Naive thymus-derived CD8-positive, alpha-beta T cell (primary cell): ENCODE data around the gene PIK3CA. TPM values are rescaled to one million over a fixed set of nuclear protein-coding genes. Genes with fewer than 3 reads are reported as not detected.

Source experiments
- ATAC-seq, 2 donors: fragments of 150-1000 bp; cut with Tn5 transposase in 1 of 2; sonication (Bioruptor Pico), chemical (Tn5 transposase) in 1 of 2; 1 replicate in 1 of 2; 2 replicates in 1 of 2; pipeline ENCODE4 v1.10.0; 2021; ENCODE audit warnings: mild to moderate bottlenecking in 2 of 2, moderate library complexity in 2 of 2
- POLR2A ChIA-PET: fragments of 350-600 bp; sonication (Branson Sonifier 250); formaldehyde crosslinking; loops from one replicate; lab custom pipeline; 2021; ENCODE audit warnings: antibody characterized with exemption; lab: Charles Lee
- DNase-seq, 10 donors: peaks; one replicate each; pipeline versions ENCODE4 v3.0.0 to v3.0.0-alpha.2; 2020 to 2022
- H3K27ac Mint-ChIP-seq, 10 donors: one replicate each; pipeline ENCODE4 v1.8.0; 2020 to 2022; ENCODE audit warnings: mild to moderate bottlenecking in 10 of 10, mixed read lengths in 10 of 10, moderate library complexity in 4 of 10, inconsistent platforms in 1 of 10
- H3K27me3 Mint-ChIP-seq, 5 donors: one replicate each; pipeline ENCODE4 v1.8.0; 2021 to 2022; ENCODE audit warnings: mixed read lengths in 5 of 5
- H3K36me3 Mint-ChIP-seq, 3 donors: one replicate each; pipeline ENCODE4 v1.8.0; 2020 to 2022; ENCODE audit warnings: mixed read lengths in 3 of 3, mild to moderate bottlenecking in 2 of 3, inconsistent platforms in 1 of 3
- H3K4me1 Mint-ChIP-seq, 4 donors: one replicate each; pipeline ENCODE4 v1.8.0; 2021 to 2022; ENCODE audit warnings: mixed read lengths in 4 of 4
- H3K4me3 Mint-ChIP-seq, 10 donors: one replicate each; pipeline ENCODE4 v1.8.0; 2020 to 2022; ENCODE audit warnings: mild to moderate bottlenecking in 10 of 10, mixed read lengths in 10 of 10, moderate library complexity in 6 of 10, inconsistent platforms in 1 of 10
- H3K9me3 Mint-ChIP-seq, 9 donors: one replicate each; pipeline ENCODE4 v1.8.0; 2020 to 2022; ENCODE audit warnings: mixed read lengths in 9 of 9, mild to moderate bottlenecking in 3 of 9, inconsistent platforms in 1 of 9, moderate library complexity in 1 of 9
- polyA plus RNA-seq, 3 donors: library from polyadenylated mRNA; unstranded; fragments of 300-500 nt; fragmentation: Illumina TruSeq; gene quantifications; one replicate each; pipeline ENCODE4 v1.2.3, GENCODE V29; 2021
- total RNA-seq, 8 experiments: library from RNA in 2 of 8; stranded (reverse) in 2 of 8; gene quantifications; one replicate each; pipeline ENCODE4 v1.2.3 and lab custom pipeline; 2021 to 2026

The PIK3CA gene
- total and polyA plus RNA-seq, 5 experiments from 2014 or later, result 11.4 to 50.7 (median 20.3) TPM

DNA sequence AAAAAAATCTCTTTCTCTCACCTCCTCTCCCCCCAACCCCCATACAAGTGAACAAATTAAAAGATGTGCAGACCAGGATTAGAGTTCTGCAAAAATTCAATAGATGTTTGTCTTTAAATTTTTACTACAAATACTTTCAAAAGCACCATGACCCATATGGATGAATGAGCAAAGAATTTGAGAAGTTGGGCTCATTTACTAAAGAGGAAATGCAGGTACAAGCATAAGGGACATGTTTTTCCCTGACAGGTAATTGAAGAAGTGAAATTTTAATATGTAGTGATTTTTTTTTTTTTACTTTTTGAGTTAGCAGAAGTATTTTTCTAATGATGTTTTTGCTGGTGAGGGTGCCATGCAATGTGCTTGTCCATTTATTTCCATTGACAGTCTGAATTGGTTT is 15.3 kb downstream of the PIK3CA start:
- H3K4me1 Mint-ChIP-seq, result peaks cover 21 to 84% (median 61%) of the 10 kb centered on the region in 4 donors
- H3K4me3 Mint-ChIP-seq, result no peak overlapping the region
- ATAC-seq (no peak), DNase-seq (no peak)
- H3K9me3 Mint-ChIP-seq, result peaks cover 0 to 2% (median 0%) of the 10 kb centered on the region in 9 donors
- POLR2A ChIA-PET, result no interaction called here
- H3K27me3 Mint-ChIP-seq, result no peaks in the 10 kb centered on the region
- peak overlapping the region in 3 of 10 donors; percentile 26 to 52 (median 43) for H3K27ac Mint-ChIP-seq
- H3K36me3 Mint-ChIP-seq, result peaks cover 0 to 8% (median 3%) of the 10 kb centered on the region in 3 donors

DNA sequence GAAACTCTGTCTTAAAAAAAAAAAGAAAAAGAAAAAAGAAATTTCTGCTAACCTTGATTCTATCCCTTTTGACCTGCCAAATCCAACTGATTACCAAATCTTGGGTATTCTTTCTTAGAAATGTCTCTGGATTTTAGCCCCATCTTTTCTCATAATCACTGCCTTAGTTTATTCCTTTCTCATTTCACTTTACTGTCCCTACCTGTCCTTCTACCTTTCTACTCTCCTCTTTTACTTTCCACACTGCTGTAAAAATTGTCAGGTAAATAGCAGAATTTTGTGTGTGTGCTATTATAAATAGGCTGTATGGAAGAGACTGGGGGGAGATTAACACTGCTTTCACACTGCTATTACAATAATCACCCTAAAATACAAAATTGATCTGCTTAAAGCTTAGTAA is 16.7 kb downstream of the PIK3CA start:
- Mint-ChIP-seq H3K9me3 (peaks cover 0 to 3% (median 0%) of the 10 kb centered on the region in 9 donors), H3K4me1 (peaks cover 22 to 78% (median 60%) of the 10 kb centered on the region in 4 donors), H3K27ac (peak overlapping the region in 2 of 10 donors; percentile 15 to 22), H3K36me3 (peaks cover 0 to 16% (median 3%) of the 10 kb centered on the region in 3 donors), H3K4me3 (no peak overlapping the region), H3K27me3 (no peaks in the 10 kb centered on the region)
- POLR2A ChIA-PET, result no interaction called here
- no peak for ATAC-seq
- DNase-seq, result no peak

DNA sequence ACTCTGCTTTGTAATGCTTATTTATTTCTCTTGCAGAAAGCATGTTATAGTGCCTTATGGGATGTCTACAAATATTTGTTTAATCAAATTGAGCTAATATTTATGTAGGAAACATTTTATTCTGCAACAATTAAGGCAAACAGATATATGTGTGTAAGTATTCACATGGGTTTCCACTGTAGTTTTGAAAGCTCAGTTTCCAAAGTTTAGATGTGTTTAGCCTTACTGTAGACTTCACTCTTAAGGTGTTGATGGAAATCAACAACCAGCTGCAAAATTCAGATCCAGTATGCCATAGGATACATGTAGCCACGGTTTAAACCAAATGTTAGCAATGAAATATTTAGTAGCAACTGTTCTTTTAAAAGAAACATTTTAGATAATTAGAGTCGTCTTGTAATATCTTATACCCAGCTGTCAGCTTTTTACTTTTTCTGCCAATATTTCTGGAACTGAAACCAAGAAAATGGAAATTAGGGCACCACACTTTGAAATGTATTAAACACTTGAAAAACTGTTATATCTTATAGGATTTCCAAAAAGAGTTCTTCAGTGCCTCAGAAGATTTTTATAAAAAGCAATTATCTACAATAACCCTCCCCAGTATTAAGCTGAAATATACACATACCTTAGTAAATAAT is 18.5 kb downstream of the PIK3CA start:
- H3K4me1 Mint-ChIP-seq, result peaks cover 20 to 63% (median 46%) of the 10 kb centered on the region in 4 donors
- DNase-seq (no peak), ATAC-seq (no peak)
- H3K9me3 Mint-ChIP-seq, result peaks cover 2 to 21% (median 8%) of the 10 kb centered on the region in 9 donors
- H3K36me3 Mint-ChIP-seq, result peaks cover 5 to 27% (median 13%) of the 10 kb centered on the region in 3 donors
- POLR2A ChIA-PET, result interaction anchor here (1.7 kb wide), 1 partner anchor 18 kb away, joined by 8 read pairs; no protein-coding TSS in a partner anchor
- no peak overlapping the region for H3K4me3 Mint-ChIP-seq
- H3K27me3 Mint-ChIP-seq, result no peaks in the 10 kb centered on the region
- H3K27ac Mint-ChIP-seq, result peak overlapping the region in 2 of 10 donors; percentile 8 to 19

GRCh38 chr3:179168918-179169317 is 20.8 kb downstream of the PIK3CA start:
- DNase-seq (no peak), ATAC-seq (no peak)
- Mint-ChIP-seq H3K9me3 (peaks cover 2 to 22% (median 8%) of the 10 kb centered on the region in 9 donors), H3K4me3 (no peak overlapping the region), H3K4me1 (peaks cover 18 to 55% (median 41%) of the 10 kb centered on the region in 4 donors), H3K27ac (no peak overlapping the region), H3K36me3 (peaks cover 5 to 27% (median 14%) of the 10 kb centered on the region in 3 donors), H3K27me3 (no peaks in the 10 kb centered on the region)
- POLR2A ChIA-PET, result no interaction called here

- DNase-seq (no peak), ATAC-seq (no peak)
- POLR2A ChIA-PET, result interaction anchor here (2.1 kb wide), 1 partner anchor 24 kb away, joined by 8 read pairs; the partner anchor contains the start of gene PIK3CA
- H3K36me3 Mint-ChIP-seq, result peaks cover 3 to 27% (median 14%) of the 10 kb centered on the region in 3 donors
- peaks cover 3 to 22% (median 8%) of the 10 kb centered on the region in 9 donors for H3K9me3 Mint-ChIP-seq
- H3K27me3 Mint-ChIP-seq, result no peaks in the 10 kb centered on the region
- H3K4me1 Mint-ChIP-seq, result peaks cover 22 to 57% (median 45%) of the 10 kb centered on the region in 4 donors
- H3K4me3 Mint-ChIP-seq, result no peak overlapping the region
- peak overlapping the region in 1 of 10 donors; percentile 8 for H3K27ac Mint-ChIP-seq
These were observed 24.4 kb downstream of the PIK3CA start for GRCh38 chr3:179172546-179172945.

GRCh38 chr3:179174316-179174715 is 26.2 kb downstream of the PIK3CA start:
- H3K36me3 Mint-ChIP-seq, result peaks cover 3 to 15% (median 14%) of the 10 kb centered on the region in 3 donors
- H3K9me3 Mint-ChIP-seq, result peaks cover 3 to 22% (median 7%) of the 10 kb centered on the region in 9 donors
- POLR2A ChIA-PET, result no interaction called here
- H3K27ac Mint-ChIP-seq, result peak overlapping the region in 1 of 10 donors; percentile 46
- no peak for ATAC-seq
- peak overlapping the region in 2 of 10 donors; percentile 3 to 5 for H3K4me3 Mint-ChIP-seq
- H3K4me1 Mint-ChIP-seq, result peaks cover 20 to 44% (median 33%) of the 10 kb centered on the region in 4 donors
- no peak for DNase-seq
- no peaks in the 10 kb centered on the region for H3K27me3 Mint-ChIP-seq

DNA sequence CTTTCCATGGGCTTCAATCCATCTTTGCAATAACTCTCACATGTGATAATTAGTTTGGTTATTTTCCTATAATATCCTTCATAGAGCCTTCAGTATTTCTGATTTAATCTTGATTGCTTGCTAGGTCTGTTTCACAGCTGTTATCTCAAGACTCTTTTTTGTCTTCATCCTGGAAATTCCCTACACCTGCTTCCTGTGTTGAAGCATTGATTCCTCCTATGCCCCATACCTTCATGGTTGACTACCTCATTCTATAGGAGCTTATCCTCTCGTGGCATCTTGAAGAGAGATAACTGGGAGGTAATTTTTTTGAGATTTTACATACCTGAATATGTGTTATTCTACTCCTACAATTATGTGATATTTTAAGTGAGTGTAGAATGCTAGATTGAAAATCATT is 26.7 kb downstream of the PIK3CA start:
- peak overlapping the region in 3 of 10 donors; percentile 9 to 66 (median 46) for H3K27ac Mint-ChIP-seq
- H3K27me3 Mint-ChIP-seq, result no peaks in the 10 kb centered on the region
- no peak for DNase-seq
- H3K36me3 Mint-ChIP-seq, result peaks cover 3 to 14% (median 11%) of the 10 kb centered on the region in 3 donors
- H3K4me3 Mint-ChIP-seq, result peak overlapping the region in 1 of 10 donors; percentile 1
- H3K9me3 Mint-ChIP-seq, result peaks cover 2 to 19% (median 7%) of the 10 kb centered on the region in 9 donors
- no peak for ATAC-seq
- peaks cover 17 to 41% (median 30%) of the 10 kb centered on the region in 4 donors for H3K4me1 Mint-ChIP-seq
- POLR2A ChIA-PET, result no interaction called here

DNA sequence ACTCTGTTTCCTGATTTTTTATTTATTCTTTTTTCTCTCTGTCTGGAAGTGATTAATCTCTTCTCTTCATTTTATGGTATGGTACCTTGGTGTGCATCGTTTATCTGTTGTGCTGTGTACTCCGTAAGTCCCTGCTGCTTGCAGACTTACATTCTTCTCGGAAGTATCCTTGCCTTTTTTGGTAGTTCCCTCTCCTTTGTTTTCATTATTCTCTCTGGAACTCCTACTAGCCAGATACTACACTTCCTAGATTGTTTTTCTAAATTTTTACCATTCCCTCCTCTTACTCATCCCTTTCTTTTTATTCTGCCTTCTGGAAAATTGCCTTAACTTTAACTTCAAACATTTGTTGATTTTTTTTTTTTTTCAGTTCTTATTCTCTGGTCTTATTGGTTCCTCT is 27.2 kb downstream of the PIK3CA start:
- H3K4me3 Mint-ChIP-seq, result peak overlapping the region in 4 of 10 donors; percentile 0 to 56 (median 28)

GRCh38 chr3:179177611-179178010 is 29.5 kb downstream of the PIK3CA start:
- Mint-ChIP-seq H3K27me3 (no peaks in the 10 kb centered on the region), H3K4me3 (no peak overlapping the region), H3K36me3 (no peaks in the 10 kb centered on the region), H3K9me3 (peaks cover 0 to 1% (median 0%) of the 10 kb centered on the region in 9 donors), H3K4me1 (peaks cover 16 to 39% (median 34%) of the 10 kb centered on the region in 4 donors), H3K27ac (peak overlapping the region in 1 of 10 donors; percentile 12)
- ATAC-seq (no peak), DNase-seq (no peak)
- POLR2A ChIA-PET, result interaction anchor here (0.6 kb wide), 1 partner anchor 1831 kb away, joined by 5 read pairs; no protein-coding TSS in a partner anchor

More for the DNA sequence above, 27.2 kb downstream of the PIK3CA start:
- DNase-seq (no peak), ATAC-seq (no peak)
- H3K4me1 Mint-ChIP-seq, result peaks cover 16 to 40% (median 28%) of the 10 kb centered on the region in 4 donors
- H3K36me3 Mint-ChIP-seq, result peaks cover 3 to 14% (median 8%) of the 10 kb centered on the region in 3 donors
- POLR2A ChIA-PET, result no interaction called here
- no peaks in the 10 kb centered on the region for H3K27me3 Mint-ChIP-seq
- peak overlapping the region in 4 of 10 donors; percentile 4 to 66 (median 23) for H3K27ac Mint-ChIP-seq
- peaks cover 0 to 14% (median 7%) of the 10 kb centered on the region in 9 donors for H3K9me3 Mint-ChIP-seq

GRCh38 chr3:179179256-179179655 is 31.1 kb downstream of the PIK3CA start:
- Mint-ChIP-seq H3K36me3 (no peaks in the 10 kb centered on the region), H3K27ac (no peak overlapping the region), H3K4me1 (peaks cover 21 to 47% (median 41%) of the 10 kb centered on the region in 4 donors), H3K9me3 (peaks cover 0 to 1% (median 0%) of the 10 kb centered on the region in 9 donors), H3K27me3 (no peaks in the 10 kb centered on the region), H3K4me3 (no peak overlapping the region)
- POLR2A ChIA-PET, result no interaction called here
- no peak for ATAC-seq
- DNase-seq, result no peak

DNA sequence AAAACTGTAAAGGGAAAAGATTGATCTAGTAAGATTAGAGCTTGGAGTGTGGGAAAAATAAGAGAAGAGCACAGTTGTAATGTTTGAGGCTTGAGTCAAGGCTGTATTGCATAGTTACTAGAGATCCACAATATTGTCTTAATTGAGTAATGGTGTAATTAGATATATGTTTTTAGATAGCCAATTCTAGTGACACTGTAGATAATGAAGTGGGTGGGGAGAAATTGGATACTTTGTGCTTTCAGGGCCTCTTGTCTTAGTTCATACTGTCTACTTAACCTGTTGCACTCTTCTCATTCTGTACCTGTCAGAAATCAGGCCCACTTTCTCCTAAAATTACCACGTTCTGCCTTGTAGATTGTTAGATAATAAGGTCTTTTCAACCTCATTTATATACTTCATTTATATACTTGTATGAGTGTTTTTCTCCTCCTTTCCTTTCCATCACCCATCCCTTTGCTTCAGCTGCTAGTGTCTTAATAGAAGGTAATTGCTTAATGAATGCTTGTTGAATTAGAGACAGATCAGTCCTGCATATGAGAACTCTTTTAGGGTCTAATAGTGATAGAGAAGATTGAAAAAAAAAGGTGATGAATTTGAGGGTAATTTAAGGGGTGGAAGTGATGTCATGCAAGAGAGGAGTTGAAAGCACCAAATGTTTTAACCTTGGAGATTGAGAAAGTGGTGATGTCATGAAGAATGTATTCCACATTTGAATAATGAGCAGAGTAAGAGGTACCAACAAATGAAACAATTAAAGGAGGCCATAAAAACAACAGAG is 32.0 kb downstream of the PIK3CA start:
- H3K27me3 Mint-ChIP-seq, result no peaks in the 10 kb centered on the region
- H3K4me3 Mint-ChIP-seq, result no peak overlapping the region
- no peak overlapping the region for H3K27ac Mint-ChIP-seq
- POLR2A ChIA-PET, result no interaction called here
- ATAC-seq, result peak in 1 of 2 donors; percentile 38
- peaks cover 0 to 1% (median 0%) of the 10 kb centered on the region in 9 donors for H3K9me3 Mint-ChIP-seq
- H3K36me3 Mint-ChIP-seq, result no peaks in the 10 kb centered on the region
- H3K4me1 Mint-ChIP-seq, result peaks cover 21 to 47% (median 41%) of the 10 kb centered on the region in 4 donors
- no peak for DNase-seq

DNA sequence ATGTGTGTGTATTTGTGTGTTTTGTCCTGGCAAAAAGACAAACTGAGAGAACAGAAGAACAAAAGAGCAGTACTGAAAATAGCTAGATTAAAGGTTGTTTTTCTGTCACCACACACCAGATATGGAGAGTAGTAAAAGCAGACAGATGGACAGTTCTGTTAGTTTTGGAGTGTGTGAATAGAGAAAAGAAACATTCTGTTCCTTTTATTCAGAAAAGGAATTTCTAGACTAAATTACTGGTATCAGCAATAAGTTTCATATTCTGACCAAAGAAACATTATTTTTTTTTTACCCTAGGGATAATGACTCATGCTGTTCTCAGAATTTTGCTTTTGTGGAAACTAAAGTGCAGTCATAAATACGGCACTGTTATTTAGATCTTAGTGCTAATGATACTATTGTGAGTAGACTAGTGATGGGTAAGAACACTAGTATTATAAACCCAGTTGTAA is 32.9 kb downstream of the PIK3CA start:
- H3K27ac Mint-ChIP-seq, result peak overlapping the region in 1 of 10 donors; percentile 8
- POLR2A ChIA-PET, result no interaction called here
- ATAC-seq, result no peak

More for the DNA sequence above, 32.9 kb downstream of the PIK3CA start:
- peaks cover 17 to 44% (median 41%) of the 10 kb centered on the region in 4 donors for H3K4me1 Mint-ChIP-seq
- no peak for DNase-seq
- peak overlapping the region in 1 of 10 donors; percentile 24 for H3K4me3 Mint-ChIP-seq
- no peaks in the 10 kb centered on the region for H3K36me3 Mint-ChIP-seq
- no peaks in the 10 kb centered on the region for H3K27me3 Mint-ChIP-seq
- H3K9me3 Mint-ChIP-seq, result no peaks in the 10 kb centered on the region
